ENCODE measurements around the gene KRTAP5-11. TPM values are rescaled to one million over a fixed set of nuclear protein-coding genes. Genes with fewer than 3 reads are reported as not detected.
"Not testable (repeated sequence)": the region's sequence is repeated elsewhere in the genome, so short reads cannot be mapped to it uniquely, and the experiment has no call there.

The KRTAP5-11 gene
- total RNA-seq, 2 donors from 2014 or later, result 2.9 to 5.7 TPM

DNA sequence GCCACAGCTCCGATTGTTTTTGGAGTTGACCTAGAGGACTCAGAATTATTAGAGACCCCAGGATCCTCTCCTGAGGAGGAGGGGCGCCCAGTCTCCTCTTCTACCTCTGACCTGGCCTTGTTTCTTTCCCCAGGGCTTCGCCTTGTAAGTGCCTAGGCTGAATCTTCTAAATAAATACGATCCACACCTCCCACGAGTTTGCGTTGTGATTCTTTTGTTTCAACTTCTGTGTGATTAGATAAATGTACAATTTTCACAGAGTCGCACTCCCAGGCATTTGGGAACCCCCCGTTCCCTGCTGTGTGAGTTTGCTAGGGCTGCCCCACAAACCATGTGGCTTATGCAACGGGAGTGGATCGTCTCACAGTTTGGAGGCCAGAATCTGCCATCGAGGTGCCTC lies 43.7 kb downstream of the KRTAP5-11 start:
- Histone ChIP-seq H3K27ac (ENCODE audit: low read depth, low read length) (no peak overlapping the region), H3K27me3 (ENCODE audit: control insufficient read depth, insufficient read depth, low read length, poor library complexity, severe bottlenecking) (no peaks in the 10 kb centered on the region), H3K4me1 (ENCODE audit: control insufficient read depth, insufficient read depth, low read length) (peaks cover 6% of the 10 kb centered on the region), H3K36me3 (ENCODE audit: control insufficient read depth, insufficient read depth, low read length) (no peaks in the 10 kb centered on the region), H3K4me3 (ENCODE audit: low read length) (no peak overlapping the region), H3K9me3 (ENCODE audit: control insufficient read depth, low read length) (peaks cover 13% of the 10 kb centered on the region), H3K9ac (ENCODE audit: extremely low read depth, low read length, poor library complexity, severe bottlenecking) (no peak overlapping the region)
- WGBS, 2 experiments (ENCODE audit: insufficient coverage in 1 of 2, insufficient read length in 1 of 2), result 84 to 90% methylated on average over 4 to 11 of the region's 11 CpGs
- peaks cover 5% of the 10 kb centered on the region for H3K36me3 Mint-ChIP-seq (ENCODE audit: low read depth)
- peaks cover 21% of the 10 kb centered on the region for H3K9me3 Mint-ChIP-seq
- TF ChIP-seq, protein P1, sequence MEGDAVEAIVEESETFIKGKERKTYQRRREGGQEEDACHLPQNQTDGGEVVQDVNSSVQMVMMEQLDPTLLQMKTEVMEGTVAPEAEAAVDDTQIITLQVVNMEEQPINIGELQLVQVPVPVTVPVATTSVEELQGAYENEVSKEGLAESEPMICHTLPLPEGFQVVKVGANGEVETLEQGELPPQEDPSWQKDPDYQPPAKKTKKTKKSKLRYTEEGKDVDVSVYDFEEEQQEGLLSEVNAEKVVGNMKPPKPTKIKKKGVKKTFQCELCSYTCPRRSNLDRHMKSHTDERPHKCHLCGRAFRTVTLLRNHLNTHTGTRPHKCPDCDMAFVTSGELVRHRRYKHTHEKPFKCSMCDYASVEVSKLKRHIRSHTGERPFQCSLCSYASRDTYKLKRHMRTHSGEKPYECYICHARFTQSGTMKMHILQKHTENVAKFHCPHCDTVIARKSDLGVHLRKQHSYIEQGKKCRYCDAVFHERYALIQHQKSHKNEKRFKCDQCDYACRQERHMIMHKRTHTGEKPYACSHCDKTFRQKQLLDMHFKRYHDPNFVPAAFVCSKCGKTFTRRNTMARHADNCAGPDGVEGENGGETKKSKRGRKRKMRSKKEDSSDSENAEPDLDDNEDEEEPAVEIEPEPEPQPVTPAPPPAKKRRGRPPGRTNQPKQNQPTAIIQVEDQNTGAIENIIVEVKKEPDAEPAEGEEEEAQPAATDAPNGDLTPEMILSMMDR (conservative IDR thresholded peaks at IDR 0.05), result no peak
- H3K27ac Mint-ChIP-seq, result no peak overlapping the region
- H3K4me3 Mint-ChIP-seq, result no peak overlapping the region
- no peak for DNase-seq
- peaks cover 29% of the 10 kb centered on the region for H3K4me1 Mint-ChIP-seq
- H3K27me3 Mint-ChIP-seq (ENCODE audit: insufficient read depth), result peaks cover 2% of the 10 kb centered on the region

- peaks cover 2% of the 10 kb centered on the region for H3K27me3 Mint-ChIP-seq (ENCODE audit: insufficient read depth)
- H3K27ac ChIP-seq (ENCODE audit: low read depth, low read length), result no peak overlapping the region
- no peak overlapping the region for H3K9ac ChIP-seq (ENCODE audit: extremely low read depth, low read length, poor library complexity, severe bottlenecking)
- no peaks in the 10 kb centered on the region for H3K36me3 ChIP-seq (ENCODE audit: control insufficient read depth, insufficient read depth, low read length)
- peaks cover 5% of the 10 kb centered on the region for H3K36me3 Mint-ChIP-seq (ENCODE audit: low read depth)
- H3K9me3 ChIP-seq (ENCODE audit: control insufficient read depth, low read length), result peaks cover 13% of the 10 kb centered on the region
- 88 to 93% methylated on average over 1 to 4 of the region's 4 CpGs for WGBS, 2 experiments (ENCODE audit: insufficient coverage in 1 of 2, insufficient read length in 1 of 2)
- H3K4me3 Mint-ChIP-seq, result no peak overlapping the region
- TF ChIP-seq, protein P1 (conservative IDR thresholded peaks at IDR 0.05), result no peak
- H3K27ac Mint-ChIP-seq, result no peak overlapping the region
- DNase-seq, result no peak
- no peak overlapping the region for H3K4me3 ChIP-seq (ENCODE audit: low read length)
- peaks cover 25% of the 10 kb centered on the region for H3K4me1 Mint-ChIP-seq
- H3K4me1 ChIP-seq (ENCODE audit: control insufficient read depth, insufficient read depth, low read length), result peaks cover 3% of the 10 kb centered on the region
- no peaks in the 10 kb centered on the region for H3K27me3 ChIP-seq (ENCODE audit: control insufficient read depth, insufficient read depth, low read length, poor library complexity, severe bottlenecking)
- peaks cover 21% of the 10 kb centered on the region for H3K9me3 Mint-ChIP-seq
Measured at GRCh38 chr11:71538666-71538990, 44.0 kb downstream of the KRTAP5-11 start.

- H3K36me3 ChIP-seq (ENCODE audit: control insufficient read depth, insufficient read depth, low read length); H3K27me3 Mint-ChIP-seq (ENCODE audit: insufficient read depth); DNase-seq; H3K4me1 ChIP-seq (ENCODE audit: control insufficient read depth, insufficient read depth, low read length); H3K27ac Mint-ChIP-seq; H3K36me3 Mint-ChIP-seq (ENCODE audit: low read depth); H3K27ac ChIP-seq (ENCODE audit: low read depth, low read length); H3K27me3 ChIP-seq (ENCODE audit: control insufficient read depth, insufficient read depth, low read length, poor library complexity, severe bottlenecking); H3K4me3 Mint-ChIP-seq; H3K9ac ChIP-seq (ENCODE audit: extremely low read depth, low read length, poor library complexity, severe bottlenecking); H3K4me3 ChIP-seq (ENCODE audit: low read length): not testable (repeated sequence)
- Mint-ChIP-seq H3K4me1 (peaks cover 20% of the 10 kb centered on the region), H3K9me3 (peaks cover 21% of the 10 kb centered on the region)
- WGBS, 2 experiments (ENCODE audit: insufficient coverage in 1 of 2, insufficient read length in 1 of 2), result 91% methylated on average over 4 of the region's 4 CpGs; no CpG with 5 or more reads in 1 of the 2 experiments
- H3K9me3 ChIP-seq (ENCODE audit: control insufficient read depth, low read length), result peaks cover 13% of the 10 kb centered on the region
Measured at GRCh38 chr11:71537977-71538665, 44.6 kb downstream of the KRTAP5-11 start, which contains the start of gene KRTAP5-8. KRTAP5-8 (plus strand) TSS chr11:71538025; CDS start chr11:71538056, 31 bp downstream.
